ENCODE measurements around the gene CLEC16A. TPM values are rescaled to one million over a fixed set of nuclear protein-coding genes. Genes with fewer than 3 reads are reported as not detected.

The CLEC16A gene
- polyA plus RNA-seq, 10 donors, result 11.4 to 15.2 (median 12.9) TPM

DNA sequence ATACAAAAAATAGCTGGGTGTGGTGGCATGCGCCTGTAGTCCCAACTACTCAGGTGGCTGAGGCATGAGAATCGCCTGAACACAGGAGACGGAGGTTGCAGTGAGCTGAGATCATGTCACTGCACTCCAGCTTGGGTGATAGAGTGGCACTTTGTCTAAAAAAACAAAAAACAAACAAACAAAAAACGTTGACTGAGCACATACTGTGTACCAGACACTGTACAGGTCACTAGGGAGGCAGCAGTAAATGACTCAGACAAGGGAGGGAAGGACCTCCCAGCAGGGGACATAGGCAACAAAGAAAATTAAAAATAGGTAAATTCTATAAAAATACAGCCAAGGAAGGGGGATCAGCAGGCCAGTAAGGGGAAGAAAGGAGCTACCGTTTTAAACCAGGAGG, 247.3 kb downstream of the CLEC16A start:
- DNase-seq, result no peak

DNA sequence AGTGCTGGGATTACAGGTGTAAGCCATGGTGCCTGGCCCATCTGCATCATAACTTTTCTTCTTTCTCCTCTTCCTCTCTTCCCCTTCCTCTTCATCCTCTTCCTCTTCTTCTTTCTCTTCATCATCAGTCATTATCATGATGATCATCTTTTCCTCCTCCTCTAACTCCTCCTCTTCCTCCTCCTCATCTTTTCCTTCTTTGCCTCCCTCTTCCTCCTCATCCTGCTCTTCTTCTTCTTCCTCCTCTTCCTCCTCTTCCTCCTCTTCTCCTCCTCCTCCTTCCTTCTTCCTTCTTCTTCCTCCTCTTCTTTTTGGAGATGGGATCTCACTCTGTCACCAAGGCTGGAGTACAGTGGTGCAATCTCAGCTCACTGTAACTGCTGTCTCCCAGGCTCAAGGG, 249.1 kb downstream of the CLEC16A start:
- DNase-seq, result no peak

DNA sequence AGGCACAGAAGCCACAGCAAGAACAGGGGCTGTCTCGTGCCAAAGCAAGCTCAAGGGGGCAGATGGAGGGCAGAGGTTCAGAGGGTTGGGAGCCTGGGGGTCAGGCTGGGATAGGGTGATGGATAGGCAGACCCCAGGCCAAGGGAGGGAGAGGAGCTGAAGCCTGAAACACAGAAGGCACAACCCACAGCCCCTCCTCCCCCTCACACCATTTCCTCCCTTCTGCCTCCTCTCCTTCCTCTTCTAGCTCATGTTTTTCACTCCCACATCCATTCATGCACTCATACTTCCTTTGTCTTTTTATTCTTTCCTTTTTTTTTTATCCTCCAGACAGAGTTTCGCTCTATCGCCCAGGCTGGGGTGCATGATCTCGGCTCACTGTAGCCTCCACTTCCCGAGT, 250.5 kb downstream of the CLEC16A start:
- DNase-seq, result no peak

DNA sequence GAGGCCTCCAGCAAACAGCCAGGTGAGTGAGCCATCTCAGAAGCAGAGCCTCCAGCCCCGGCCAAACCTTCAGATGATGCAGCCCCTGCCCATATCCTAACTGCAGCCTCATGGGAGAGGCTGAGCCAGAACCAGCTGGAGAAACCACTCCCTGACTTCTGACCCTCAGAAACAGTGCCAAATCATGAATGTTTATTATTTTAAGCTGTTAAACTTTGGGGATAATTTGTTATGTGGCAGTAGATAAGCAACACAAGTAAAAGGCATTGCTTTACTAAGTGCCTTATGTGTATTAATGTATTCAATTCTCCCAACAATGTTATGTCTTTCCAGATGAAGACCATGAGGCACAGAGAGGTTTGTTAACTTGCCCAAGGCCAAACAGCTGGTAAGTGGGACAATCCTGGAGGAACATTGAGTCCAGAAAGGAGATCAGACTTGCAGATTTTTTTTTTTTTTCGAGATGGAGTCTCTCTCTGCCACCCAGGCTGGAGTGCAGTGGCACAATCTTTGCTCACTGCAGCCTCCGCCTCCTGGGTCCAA, 252.0 kb downstream of the CLEC16A start:
- DNase-seq, result no peak

DNA sequence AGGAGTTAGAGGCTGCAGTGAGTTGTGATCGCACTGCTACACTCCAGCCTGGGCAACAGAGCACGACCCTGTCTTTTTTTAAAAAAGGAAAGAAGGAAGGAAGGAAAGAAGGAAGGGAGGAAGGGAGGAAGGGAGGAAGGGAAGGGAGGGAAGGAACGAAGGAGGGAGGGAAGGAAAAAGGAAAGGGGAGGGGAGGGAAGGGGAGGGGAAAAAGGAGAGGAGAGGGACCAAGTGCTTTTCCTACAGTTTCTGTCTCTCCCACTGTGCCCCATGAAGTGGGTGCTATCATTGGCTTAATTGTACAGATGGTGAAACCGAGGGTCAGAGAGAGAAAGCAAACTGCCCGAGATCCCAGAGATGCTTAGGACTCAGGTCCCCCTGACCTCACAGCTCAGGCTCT, 254.0 kb downstream of the CLEC16A start:
- no peak for DNase-seq

DNA sequence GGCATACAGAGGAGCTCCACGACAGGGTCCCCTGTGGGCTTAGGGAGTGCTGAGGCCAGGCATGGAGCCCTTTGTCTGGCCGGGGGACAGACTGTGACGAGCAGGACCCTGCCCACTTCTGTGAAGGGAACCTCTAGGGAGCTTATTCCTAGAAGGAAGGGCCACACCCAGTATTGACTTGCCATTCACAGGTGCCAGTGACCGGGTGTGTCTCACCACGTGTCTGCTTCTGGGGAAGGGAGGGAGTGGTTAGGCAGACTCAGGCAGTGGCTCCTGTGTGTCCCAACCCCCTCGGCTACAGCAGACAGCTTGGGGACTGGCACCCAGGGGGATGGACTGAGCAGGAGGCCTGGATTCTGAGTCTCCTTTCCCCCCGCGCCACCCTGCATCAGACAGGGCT, 254.5 kb downstream of the CLEC16A start:
- no peak for DNase-seq

DNA sequence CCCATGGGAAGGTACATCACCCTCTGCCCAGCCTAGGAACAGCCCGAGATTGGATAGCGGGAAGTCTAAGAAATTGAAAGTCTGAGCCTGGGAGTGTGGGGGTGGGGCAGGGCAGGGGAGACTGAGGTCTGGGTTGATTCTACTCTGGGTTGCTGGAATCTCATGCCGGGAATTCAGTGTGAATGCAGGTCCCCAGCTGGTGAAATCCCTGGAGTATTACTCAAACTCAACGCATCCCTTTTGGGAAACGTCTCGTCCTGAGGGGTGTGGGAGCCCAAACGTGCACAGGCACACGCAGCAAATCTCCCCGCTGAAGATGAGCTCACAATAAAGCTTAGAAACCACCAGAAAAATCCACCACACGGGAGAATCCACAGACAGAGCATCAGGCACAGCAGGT, 256.2 kb downstream of the CLEC16A start:
- no peak for DNase-seq

DNA sequence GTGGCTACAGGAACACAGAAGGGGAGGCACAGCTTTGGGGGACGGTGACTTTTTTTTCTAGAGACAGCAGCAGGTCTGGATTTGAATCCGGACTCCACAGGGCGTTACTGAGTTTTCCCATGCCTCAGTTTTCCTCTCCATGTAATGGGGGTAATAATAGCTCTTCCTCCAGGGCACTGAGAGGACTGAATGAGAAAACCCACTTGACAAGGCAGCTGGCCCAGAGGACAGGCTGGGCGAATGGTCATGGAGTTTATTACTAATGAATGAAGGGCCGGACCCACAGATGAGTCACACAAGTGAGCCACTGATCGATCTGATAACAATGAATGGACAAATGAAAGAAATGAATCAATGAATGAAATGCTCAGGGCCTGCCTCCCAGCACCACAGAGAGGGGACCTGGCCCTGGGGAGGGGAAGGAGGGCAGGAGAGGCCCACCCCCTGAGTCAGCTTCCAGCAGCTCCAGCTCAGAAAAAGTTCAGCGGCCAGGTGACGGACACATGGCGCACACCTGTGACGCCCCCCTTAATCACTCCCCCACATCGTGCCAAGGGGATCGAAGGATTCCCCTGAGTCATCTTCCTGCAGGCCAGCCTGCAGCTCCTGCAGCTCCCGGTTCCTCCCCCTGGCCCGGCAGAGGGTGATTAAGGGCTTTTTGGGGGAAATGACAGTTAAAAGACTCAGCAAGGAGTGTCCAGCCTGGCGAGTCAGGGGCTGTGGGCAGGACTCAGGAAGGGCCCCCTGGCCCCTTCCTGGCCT, 257.3 kb downstream of the CLEC16A start:
- peak in 1 of 3 donors; percentile 59 for DNase-seq

DNA sequence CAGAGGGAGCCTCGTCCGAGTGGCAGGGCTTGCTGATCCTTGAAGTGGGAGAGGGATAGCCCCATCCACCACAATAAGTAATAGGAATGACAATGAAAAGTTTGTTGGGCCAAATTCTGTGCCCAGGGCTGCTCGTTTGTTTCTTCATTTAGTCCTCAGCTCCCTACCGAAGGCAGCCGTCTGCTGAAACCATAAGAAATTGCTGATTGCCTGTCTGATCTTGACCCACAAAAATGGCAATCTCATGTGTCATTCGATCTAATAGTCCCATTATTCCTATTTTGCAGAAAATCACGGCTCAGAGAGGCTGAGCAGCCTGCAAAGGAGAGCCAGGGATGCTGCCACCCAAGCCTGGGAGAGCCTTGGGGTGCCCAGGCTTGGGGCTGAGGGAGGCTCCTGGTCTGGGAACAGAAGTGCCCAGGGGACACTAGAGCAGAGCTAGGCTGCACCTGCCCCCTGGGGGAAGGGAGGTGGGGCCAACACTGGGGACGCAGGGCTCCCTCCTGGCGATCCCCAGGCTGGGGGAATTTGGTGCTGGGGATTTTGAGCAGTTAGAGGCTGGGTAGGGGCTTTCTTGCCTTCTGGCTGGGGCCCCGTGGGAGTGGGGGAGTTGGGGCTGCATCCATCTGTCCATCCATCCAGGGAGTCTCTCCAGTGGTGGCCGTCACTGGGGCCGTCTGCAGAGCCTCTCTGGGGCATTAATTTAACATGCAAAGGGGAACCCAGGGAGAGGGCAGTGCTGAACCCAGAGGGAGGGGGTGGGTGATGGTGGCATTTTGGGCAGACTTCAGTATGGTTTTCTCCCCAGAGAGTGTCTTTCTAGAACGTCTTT, 258.1 kb downstream of the CLEC16A start:
- no peak for DNase-seq

DNA sequence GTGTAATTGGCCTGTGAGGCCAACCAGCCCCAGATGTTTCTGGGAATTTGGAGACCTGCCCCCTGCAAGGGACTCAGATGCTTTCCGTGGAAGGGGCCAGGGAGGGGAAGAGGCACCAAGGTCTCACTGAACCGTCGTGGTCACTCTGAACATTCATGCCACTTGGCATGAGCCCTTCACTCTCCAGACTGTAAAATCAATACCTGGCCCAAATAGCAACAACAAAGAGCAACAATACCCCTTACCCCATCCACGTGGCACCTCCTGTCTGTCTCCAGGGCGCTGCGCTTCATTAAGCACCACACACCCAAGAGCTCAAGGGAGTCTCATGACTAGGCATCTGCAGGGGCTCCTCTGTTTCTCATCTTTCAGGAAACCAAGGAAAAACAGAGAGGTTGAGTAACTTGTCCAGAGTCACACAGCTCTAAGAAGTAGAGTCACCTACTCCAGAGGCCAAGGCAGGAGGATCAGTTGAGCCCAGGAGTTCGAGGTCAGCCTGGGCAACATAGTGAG, 258.8 kb downstream of the CLEC16A start:
- peak in 1 of 3 donors; percentile 40 for DNase-seq

DNA sequence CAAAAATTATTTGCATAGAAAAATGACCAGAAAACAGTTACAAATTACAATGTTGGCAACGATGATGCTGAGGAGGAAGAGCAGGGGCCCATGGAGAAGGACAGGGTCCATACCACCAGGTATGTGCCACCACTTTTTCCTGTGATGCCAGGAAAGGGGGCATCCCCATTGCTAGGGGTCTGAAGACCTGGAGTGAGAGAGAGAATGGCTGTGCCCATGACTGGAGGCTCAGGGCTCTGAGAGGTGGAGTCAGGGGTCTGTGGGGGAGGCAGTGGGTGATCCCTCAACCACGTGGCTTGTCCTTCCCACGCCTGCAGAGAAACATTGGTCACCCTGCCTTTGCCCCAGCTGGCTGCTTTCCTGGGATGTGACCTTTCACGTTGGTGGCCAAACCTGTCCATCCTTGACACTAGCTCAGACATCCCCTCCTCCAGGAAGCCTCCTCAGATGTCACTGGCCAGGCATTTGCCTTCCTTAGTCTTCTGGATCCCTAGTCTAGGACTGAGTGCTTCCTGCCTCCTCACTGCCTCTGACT, 260.2 kb downstream of the CLEC16A start:
- no peak for DNase-seq

DNA sequence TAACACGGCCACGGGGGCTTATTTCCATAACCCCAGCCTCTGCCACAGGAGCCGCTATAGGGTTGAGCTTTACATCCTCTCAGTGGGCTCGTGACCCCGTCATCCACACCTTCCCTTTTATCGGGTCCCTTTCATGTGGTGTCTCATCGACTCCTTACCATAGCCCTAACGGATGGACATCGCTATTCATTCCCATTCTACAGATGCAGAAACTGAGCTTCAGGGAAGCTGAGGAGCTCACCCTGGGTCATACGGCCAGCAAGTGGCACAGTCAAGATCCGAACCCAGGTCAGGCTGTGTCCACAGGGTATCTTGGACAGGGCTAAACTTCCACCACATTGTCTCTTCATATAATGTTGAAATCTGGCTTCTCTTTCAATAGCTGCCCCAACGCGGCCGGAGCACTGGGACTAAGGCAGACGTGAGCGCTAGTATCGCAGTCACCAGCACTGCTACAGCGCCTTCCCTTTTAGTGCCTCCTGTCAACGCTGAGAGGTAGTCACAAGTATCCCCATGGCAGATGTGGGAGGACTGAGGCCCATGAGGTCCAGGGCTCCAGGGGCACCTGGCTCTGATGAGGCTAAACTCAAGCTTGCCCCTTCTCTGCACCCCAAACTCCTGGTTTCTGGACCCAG, 260.8 kb downstream of the CLEC16A start:
- peak in 1 of 3 donors; percentile 27 for DNase-seq

DNA sequence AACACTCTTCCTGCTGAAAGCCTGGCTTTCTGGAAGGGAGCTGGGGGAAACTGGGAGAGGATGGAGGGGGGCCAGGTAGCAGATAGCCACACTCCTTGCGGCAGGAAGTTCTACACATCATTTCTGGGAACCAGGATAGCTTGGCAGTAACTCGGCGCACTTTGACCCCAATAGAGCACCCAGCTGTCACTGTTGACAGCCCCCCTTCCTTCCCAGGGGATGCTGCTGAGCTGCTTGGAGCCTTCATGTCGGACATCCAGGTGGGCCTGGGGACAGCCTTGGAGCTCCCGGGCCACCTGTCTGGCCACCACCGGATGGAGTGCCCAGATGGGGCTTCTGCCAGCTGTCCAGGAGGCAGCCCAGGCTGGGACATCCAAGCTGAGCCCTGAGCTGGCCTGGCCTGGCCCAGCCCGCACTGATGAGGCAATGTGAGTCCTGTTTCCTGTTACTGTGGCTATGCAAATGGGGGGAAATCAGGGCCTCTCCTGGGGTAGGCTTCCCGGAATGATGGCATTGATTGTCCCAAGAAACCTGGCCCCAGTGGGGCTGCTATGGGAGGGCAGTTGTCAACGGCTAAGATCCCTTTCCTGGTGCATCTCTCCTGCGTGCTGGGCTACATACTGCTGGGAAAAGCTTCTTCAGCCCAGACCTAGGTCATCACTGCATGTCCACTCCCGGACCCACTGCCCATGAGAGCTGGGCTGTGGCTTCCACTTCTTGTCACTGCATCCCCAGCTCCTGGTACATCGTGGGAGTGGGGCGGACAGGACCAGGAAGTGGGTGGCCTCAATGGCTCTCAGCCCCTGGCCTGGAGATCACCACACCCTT, 261.6 kb downstream of the CLEC16A start:
- DNase-seq, result peak in 1 of 3 donors; percentile 58

DNA sequence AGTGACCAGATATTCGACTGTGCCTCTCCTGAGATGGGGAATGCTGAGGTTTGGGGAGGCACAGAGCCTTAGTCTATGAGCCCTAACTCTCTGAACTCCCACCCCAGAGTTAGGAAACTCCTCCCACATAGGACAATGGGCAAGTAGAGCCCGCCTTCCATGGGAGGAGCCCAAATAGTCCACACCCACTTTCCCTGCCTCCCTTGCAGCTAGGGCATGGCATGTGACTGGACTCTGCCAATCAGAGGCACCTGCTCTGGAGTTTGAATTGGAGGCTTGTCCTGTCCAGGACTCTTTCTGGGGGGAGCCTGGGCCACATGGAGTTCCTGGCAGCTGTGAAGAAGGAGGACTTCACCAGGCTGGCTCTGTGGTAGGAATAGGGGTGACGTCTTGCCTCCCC, 263.3 kb downstream of the CLEC16A start:
- DNase-seq, result no peak

DNA sequence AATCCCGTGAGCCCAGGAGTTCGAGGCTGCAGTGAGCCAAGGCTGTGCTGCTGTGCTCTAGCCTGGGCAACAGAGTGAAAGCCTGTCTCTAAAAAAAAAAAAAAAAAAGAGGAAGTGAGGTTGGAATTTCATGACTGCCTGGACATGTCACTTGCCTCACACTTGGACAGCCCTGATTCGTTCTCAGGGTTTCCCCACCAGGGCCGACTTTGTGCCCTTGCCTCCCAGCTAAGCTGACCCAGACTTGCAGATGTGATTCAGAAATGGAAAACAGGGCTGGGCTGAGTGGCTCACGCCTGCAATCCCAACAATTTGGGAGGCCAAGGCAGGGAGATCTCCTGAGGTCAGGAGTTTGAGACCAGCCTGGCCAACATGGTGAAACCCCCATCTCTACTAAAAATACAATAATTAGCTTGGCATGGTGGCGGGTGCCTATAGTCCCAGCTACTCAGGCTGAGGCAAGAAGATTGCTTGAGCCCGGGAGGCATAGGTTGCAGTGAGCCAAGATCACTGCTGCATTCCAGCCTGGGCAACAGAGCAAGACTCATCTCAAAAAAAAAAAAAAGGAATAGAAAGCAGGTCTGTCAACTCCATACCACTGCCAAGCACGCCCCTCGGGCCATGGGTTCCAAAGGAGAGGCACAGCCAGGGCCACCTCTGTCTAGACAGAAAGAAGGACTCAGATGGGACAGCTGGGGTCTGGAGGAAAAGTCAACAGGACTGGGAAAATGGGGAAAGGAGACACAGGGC, 264.7 kb downstream of the CLEC16A start:
- no peak for DNase-seq

DNA sequence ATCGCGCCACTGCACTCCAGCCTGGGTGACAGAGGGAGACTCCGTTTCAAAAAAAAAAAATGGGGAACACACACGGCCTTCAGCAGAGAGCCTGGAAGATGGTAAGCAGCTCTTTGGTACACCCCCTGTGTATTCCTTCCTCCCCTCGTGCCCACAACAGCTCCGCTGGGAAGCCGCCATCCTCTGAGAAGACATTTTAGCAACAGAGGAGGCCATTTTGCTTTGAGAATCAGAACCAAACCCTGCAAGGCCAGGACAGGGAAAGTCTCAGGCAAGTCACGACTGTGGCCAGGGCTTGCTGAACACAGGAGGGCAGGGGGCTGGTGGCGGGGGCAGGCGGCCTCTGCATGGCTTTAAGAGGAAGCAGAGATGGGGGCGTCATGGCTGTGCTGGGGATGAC, 265.9 kb downstream of the CLEC16A start:
- DNase-seq, result no peak

DNA sequence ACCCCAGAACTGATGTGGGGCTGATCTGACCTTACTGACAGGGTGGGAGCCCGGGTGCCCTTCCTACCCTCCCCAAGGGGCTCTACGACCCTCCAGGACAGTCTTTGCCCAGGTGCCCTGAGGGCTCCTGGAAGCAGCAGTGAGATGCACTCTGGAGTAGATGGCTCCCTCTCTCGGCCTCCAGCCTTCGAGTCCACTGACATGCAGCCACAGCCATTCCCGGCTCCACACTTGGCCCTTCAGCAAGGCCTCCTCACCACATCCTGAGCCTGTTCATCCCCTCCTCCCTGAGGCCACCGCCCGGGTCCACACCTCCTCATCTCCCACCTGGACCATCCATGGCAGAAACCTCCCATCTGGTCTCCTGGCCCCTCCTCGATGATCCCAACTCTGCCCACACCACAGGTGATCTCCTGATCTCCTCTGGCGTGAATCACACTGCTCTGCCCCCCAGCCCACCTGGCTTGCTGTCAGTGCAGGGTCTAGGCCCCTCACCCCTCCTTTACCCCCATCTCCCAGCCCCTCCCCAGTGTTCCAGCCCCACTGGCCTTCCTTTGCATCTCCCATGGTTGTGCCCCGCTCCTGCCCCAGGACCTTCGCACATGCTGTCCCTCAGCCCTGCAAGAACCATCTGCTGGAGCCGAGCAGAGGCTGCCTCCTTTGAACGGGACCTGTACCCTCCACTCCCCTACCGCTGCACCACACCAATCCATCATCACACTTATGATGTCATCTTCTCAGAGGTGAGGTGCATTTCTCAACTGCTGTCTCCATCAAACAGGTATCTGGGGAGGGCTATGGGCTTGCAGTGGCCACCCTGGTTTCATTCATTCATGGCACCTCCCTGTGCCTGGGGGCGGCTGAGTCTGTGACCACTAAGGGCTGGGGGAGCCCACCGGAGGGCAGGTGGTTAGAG, 267.0 kb downstream of the CLEC16A start:
- no peak for DNase-seq

DNA sequence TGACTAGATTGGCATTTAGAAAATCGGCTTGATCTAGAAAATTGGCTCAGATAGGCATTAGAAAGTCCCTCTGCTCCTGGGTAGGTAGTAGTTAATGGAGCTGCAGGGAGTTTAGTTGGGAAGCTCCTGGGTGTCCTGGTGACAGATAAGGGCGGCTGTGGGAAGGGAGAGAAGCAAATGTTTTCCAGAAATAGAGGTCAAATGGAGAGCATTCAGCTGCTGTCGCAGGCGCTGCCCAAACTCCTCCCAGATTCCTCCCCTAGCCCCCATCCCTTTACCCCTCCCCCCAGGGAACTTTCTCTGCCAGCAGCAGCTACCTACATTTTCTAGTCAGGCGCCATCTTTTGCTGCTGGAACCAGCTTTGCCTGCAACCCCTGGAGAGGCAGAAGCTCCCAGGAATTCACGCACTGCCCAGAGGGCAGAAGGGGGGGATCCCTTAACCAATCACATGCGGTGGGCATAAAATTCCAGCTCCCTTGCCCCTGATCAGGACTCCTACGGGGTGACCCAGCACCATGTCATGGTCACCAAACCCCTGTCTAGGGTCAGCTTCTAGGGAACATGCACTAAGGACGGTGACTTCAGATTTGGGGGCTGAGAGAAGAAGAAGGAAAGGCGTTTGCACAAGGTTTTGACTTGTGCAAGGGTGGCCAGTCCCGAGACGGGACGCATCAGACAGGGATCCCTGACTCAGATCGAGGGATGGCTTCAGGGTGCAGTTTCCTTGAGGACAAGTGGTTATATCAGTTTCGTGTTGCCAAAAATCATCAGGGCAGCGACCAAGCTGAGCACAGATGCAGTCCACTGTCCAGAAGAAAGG, 267.8 kb downstream of the CLEC16A start:
- peak; percentile 39 to 56 (median 47) for DNase-seq
